Activated CD4-positive, alpha-beta memory T cell treated with anti-CD3 and anti-CD28 coated beads, Interleukin-2, amount 10 ng/mL, durations not matched to agents 7 days and 5 days (primary cell): Measurements from ENCODE around the gene FANCE. TPM values are rescaled to one million over a fixed set of nuclear protein-coding genes. Genes with fewer than 3 reads are reported as not detected.

Experiments
- CTCF ChIA-PET: fragments of 350-600 bp; sonication (Branson Sonifier 250); formaldehyde crosslinking; loops from one replicate; lab custom pipeline; 2021; ENCODE audit warnings: antibody characterized with exemption, inconsistent platforms; lab: Charles Lee
- POLR2A ChIA-PET: fragments of 350-600 bp; sonication (Branson Sonifier 250); formaldehyde crosslinking; loops from one replicate; lab custom pipeline; 2021; ENCODE audit warnings: antibody characterized with exemption; lab: Charles Lee
- DNase-seq: peaks from one replicate; pipeline ENCODE4 v3.0.0-alpha.2; 2020
- H3K27ac Mint-ChIP-seq: one replicate; pipeline ENCODE4 v1.8.0; 2021; ENCODE audit warnings: mild to moderate bottlenecking, mixed read lengths
- H3K27me3 Mint-ChIP-seq: one replicate; pipeline ENCODE4 v1.8.0; 2021; ENCODE audit warnings: mixed read lengths
- H3K36me3 Mint-ChIP-seq: one replicate; pipeline ENCODE4 v1.8.0; 2021; ENCODE audit warnings: low read depth, mixed read lengths
- H3K4me1 Mint-ChIP-seq: one replicate; pipeline ENCODE4 v1.8.0; 2021; ENCODE audit warnings: mixed read lengths
- H3K4me3 Mint-ChIP-seq: one replicate; pipeline ENCODE4 v1.8.0; 2021; ENCODE audit warnings: mild to moderate bottlenecking, mixed read lengths
- H3K9me3 Mint-ChIP-seq: one replicate; pipeline ENCODE4 v1.8.0; 2021; ENCODE audit warnings: mixed read lengths
- total RNA-seq, 2 experiments: library from RNA; stranded (reverse); gene quantifications; one replicate each; pipeline ENCODE4 v1.2.3, GENCODE V29; 2021

Gene FANCE
- total RNA-seq, 2 experiments from 2014 or later, result 10.3 to 10.4 TPM

DNA sequence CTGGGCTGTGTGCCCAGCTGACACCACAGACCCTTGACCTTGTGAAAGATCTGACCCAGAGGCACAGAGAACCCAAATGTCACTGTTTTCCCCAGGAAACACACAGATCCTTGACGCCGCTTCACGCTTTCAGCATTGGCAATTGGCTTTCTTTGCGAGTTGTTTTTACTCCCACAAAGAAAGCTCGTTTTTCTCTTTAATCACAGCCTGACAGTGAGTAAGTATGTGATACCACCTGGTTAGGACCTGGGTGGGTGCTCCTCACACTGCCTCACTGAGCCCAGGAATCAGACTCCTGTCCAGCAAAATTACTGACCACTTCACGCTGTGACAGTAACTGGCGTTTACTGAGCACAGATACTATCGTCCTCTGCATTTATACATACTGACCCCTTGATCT, 29.1 kb downstream of the FANCE start:
- Mint-ChIP-seq H3K27ac (no peak overlapping the region), H3K4me3 (no peak overlapping the region), H3K9me3 (no peaks in the 10 kb centered on the region), H3K27me3 (peaks cover 9% of the 10 kb centered on the region), H3K36me3 (no peaks in the 10 kb centered on the region), H3K4me1 (no peaks in the 10 kb centered on the region)
- no peak for DNase-seq
- POLR2A ChIA-PET, result interaction anchor here (1.2 to 2.9 kb wide), 2 partner anchors 10 to 12 kb away, joined by 4 to 18 read pairs; no protein-coding TSS in a partner anchor
- CTCF ChIA-PET, result interaction anchor here (0.6 to 1.6 kb wide), 3 partner anchors 10 to 143 kb away, joined by 3 to 4 read pairs (median 4); no protein-coding TSS in a partner anchor

DNA sequence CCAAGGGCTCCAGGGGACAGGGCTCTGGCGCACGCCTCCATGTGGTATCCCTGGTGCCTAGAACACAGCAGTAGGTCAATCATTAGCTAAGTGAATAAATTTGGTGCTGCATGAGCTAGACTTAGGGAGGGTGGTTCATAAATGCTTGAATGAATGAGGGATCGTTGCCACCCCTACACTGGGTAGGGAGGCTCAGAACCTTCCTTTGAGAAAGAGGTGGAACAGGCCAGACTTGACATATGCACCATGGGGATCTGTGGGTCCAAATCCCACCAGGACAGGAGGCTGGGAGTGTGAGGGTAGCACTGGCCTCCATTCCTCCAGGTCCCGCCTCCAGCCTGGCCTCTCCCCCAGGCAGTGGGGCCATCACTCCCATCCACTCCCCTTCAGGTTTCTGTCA, 30.9 kb downstream of the FANCE start:
- ChIA-PET CTCF (interaction anchor here (0.6 kb wide), 1 partner anchor 90 kb away, joined by 3 read pairs; no protein-coding TSS in a partner anchor), POLR2A (interaction anchor here (1.5 kb wide), 1 partner anchor 15 kb away, joined by 3 read pairs; no protein-coding TSS in a partner anchor)

DNA sequence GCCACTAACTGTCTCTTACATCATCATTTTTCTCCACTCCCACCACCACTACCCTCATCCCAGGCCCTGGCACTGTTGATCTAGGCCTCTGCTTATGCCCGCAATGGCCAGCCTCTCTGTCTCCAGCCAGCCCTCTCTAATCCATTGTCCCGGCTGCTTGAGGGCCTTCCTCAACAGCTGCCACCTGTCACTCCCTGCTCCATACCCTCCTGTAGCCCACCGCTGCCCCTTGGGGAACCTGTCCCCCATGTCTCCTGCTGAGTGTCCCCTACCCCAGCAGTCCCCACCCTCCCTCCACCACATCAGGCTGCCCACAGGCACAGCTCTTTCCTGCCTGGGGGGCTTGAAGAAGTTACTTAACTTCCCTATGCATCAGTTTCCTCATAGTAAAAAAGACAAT, 31.4 kb downstream of the FANCE start:
- POLR2A ChIA-PET, result interaction anchor here (1.5 to 1.7 kb wide), 2 partner anchors 9 to 16 kb away, joined by 3 to 7 read pairs; no protein-coding TSS in a partner anchor
- Mint-ChIP-seq H3K9me3 (no peaks in the 10 kb centered on the region), H3K27me3 (peaks cover 9% of the 10 kb centered on the region), H3K36me3 (no peaks in the 10 kb centered on the region), H3K4me1 (peaks cover 9% of the 10 kb centered on the region), H3K4me3 (no peak overlapping the region), H3K27ac (no peak overlapping the region)
- no peak for DNase-seq
- CTCF ChIA-PET, result no interaction called here

More for the DNA sequence above, 30.9 kb downstream of the FANCE start:
- peaks cover 6% of the 10 kb centered on the region for H3K4me1 Mint-ChIP-seq
- DNase-seq, result no peak
- no peak overlapping the region for H3K4me3 Mint-ChIP-seq
- H3K27ac Mint-ChIP-seq, result no peak overlapping the region
- peaks cover 9% of the 10 kb centered on the region for H3K27me3 Mint-ChIP-seq
- H3K36me3 Mint-ChIP-seq, result no peaks in the 10 kb centered on the region
- no peaks in the 10 kb centered on the region for H3K9me3 Mint-ChIP-seq

DNA sequence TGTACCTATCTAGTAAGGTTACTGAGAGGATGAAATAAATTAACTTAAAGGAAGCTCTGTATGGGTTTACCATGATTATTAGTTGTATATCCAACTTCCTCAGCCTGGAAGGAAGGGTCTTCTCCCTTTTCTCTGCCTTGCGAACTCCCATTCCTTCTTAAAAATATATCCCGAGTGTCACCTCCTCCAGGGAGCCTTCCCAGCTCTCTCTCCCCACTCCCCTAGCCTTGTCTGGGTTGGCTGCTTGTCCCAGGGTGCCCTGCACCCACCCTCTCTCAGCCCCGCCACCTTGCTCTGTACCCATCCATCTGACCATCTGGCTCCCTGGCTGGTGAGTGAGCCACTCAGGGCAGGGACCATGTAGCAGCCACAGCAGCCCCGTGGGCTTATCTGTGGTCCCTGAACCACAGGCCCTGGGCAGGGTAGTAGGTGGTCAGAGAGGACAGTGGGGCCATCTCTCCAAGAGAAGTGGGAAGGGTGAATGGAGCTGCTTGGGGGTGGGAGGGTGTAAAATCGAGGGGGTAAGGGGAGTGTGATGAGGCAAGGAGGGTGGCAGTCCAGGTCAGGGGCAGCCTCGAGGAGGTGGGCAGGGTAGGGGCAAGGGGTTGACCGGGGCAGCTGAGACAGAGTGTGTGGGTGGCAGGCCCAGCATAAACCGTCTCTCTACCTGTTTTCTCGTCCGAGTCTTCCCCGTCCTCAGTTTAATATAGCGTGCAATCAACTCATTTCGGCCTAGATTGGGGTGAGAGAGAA, 31.9 kb downstream of the FANCE start:
- Mint-ChIP-seq H3K4me1 (peaks cover 9% of the 10 kb centered on the region), H3K27ac (no peak overlapping the region), H3K36me3 (no peaks in the 10 kb centered on the region), H3K27me3 (peaks cover 9% of the 10 kb centered on the region), H3K4me3 (no peak overlapping the region), H3K9me3 (no peaks in the 10 kb centered on the region)
- no peak for DNase-seq
- POLR2A ChIA-PET, result interaction anchor here (1.2 to 1.7 kb wide), 2 partner anchors 9 to 14 kb away, joined by 3 to 7 read pairs; no protein-coding TSS in a partner anchor
- CTCF ChIA-PET, result no interaction called here

DNA sequence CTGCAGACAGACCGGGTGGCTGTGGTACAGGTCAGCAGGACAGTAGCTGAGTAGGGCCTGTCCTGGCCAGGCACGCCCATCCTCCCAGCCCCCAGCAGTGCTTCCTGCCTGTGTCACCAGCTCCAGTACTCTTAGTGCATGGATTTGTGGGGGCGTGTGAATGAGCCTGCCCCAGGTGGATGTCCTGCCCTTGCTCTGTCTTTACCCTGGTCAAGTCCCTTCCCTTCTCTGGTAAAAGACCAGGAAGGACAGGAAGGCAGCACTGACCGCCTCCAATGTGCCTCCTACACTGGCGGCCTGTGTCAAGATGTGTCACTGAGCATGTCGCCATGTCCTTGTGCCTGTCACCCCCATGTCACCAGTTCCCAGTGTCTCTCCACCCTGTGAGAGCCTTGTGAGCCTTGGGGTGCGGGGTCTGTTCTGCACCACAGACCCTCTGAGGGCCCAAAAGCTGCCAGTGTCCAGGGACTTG, 32.8 kb downstream of the FANCE start:
- H3K4me1 Mint-ChIP-seq, result peaks cover 9% of the 10 kb centered on the region

DNA sequence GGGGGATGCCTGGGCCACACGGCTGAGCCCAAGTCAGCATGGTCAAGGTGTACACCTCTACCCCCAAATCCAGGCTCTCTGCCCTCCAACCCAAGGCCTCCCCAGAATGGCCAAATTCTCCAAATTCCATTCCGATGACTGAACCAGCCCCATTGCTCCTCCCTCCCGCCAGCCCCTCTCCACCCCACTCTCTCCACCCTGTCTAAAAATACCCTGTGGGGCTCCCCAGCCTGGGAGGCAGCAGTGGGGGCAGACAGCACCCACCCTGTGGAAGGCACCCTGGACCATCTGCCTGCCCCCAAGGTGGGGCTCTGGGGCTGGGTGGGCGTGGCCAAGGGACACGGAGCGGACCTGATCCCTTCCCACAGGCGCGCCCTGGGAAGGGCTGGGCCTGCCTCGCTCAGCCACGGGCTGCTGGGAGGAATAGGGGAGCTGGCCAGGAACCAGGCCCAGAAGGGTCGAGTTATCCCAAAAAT, 33.3 kb downstream of the FANCE start:
- POLR2A ChIA-PET, result interaction anchor here (1.1 to 1.7 kb wide), 3 partner anchors 11 to 14 kb away, joined by 3 to 7 read pairs (median 3); no protein-coding TSS in a partner anchor
- no peak overlapping the region for H3K4me3 Mint-ChIP-seq
- no peak overlapping the region for H3K27ac Mint-ChIP-seq
- no peaks in the 10 kb centered on the region for H3K9me3 Mint-ChIP-seq
- peaks cover 9% of the 10 kb centered on the region for H3K4me1 Mint-ChIP-seq
- no peak for DNase-seq
- H3K27me3 Mint-ChIP-seq, result peaks cover 9% of the 10 kb centered on the region
- CTCF ChIA-PET, result no interaction called here
- no peaks in the 10 kb centered on the region for H3K36me3 Mint-ChIP-seq

More for the DNA sequence above, 32.8 kb downstream of the FANCE start:
- Mint-ChIP-seq H3K36me3 (no peaks in the 10 kb centered on the region), H3K9me3 (no peaks in the 10 kb centered on the region), H3K27me3 (peaks cover 9% of the 10 kb centered on the region), H3K4me3 (no peak overlapping the region), H3K27ac (no peak overlapping the region)
- ChIA-PET POLR2A (interaction anchor here (1.1 to 1.7 kb wide), 3 partner anchors 10 to 13 kb away, joined by 3 to 7 read pairs (median 3); no protein-coding TSS in a partner anchor), CTCF (no interaction called here)
- no peak for DNase-seq

DNA sequence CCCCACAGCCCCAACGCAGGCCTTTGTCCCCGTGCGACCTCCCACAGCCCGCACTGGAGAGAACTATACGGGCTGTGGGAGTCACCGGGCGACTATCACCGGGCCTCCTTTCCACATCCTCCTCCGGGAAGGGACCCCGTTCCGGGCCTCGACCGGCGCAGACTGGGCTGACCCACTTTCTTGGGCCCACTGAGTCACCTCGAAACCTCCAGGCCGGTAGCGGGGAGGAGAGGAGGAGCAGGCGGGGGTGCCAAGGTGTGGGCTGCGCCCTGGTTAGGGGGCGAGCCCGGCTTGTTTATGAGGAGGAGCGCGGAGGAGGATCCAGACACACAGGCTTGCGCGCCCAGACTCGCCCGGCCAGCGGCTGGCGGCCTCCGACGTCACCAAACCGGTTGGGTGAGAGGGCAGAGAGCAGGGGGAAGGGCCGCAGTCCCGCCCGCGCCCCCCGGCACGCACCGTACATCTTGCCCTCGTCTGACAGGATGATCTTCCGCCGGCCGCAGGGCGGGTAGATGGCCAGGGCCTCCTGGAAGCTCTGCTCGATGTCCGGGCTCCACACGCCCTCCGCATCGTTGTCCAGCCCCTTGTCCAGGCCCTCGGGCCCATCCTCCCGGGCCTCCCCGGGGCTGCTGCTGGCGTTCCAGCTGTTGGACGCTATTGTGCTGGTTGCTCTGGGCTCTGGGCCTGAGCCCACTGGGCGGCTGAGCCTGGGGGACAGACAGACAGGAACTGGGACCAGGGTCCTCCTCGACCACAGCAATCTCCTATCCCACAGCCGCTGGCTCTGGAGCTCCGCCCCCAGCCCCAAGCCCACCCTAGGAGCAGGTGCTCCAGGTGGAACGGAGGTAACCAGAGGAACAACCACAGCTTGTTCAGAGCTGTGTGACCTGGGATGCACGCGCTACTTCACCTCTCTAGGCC, 34.1 kb downstream of the FANCE start:
- ChIA-PET POLR2A (interaction anchor here (1.2 kb wide), 1 partner anchor 8 kb away, joined by 3 read pairs; no protein-coding TSS in a partner anchor), CTCF (interaction anchor here (0.5 to 0.9 kb wide), 2 partner anchors 19 to 51 kb away, joined by 3 to 4 read pairs; no protein-coding TSS in a partner anchor)
- H3K4me1 Mint-ChIP-seq, result peaks cover 9% of the 10 kb centered on the region
- no peaks in the 10 kb centered on the region for H3K36me3 Mint-ChIP-seq
- H3K9me3 Mint-ChIP-seq, result no peaks in the 10 kb centered on the region
- no peak overlapping the region for H3K27ac Mint-ChIP-seq
- no peak for DNase-seq
- no peak overlapping the region for H3K4me3 Mint-ChIP-seq
- H3K27me3 Mint-ChIP-seq, result peaks cover 3% of the 10 kb centered on the region

DNA sequence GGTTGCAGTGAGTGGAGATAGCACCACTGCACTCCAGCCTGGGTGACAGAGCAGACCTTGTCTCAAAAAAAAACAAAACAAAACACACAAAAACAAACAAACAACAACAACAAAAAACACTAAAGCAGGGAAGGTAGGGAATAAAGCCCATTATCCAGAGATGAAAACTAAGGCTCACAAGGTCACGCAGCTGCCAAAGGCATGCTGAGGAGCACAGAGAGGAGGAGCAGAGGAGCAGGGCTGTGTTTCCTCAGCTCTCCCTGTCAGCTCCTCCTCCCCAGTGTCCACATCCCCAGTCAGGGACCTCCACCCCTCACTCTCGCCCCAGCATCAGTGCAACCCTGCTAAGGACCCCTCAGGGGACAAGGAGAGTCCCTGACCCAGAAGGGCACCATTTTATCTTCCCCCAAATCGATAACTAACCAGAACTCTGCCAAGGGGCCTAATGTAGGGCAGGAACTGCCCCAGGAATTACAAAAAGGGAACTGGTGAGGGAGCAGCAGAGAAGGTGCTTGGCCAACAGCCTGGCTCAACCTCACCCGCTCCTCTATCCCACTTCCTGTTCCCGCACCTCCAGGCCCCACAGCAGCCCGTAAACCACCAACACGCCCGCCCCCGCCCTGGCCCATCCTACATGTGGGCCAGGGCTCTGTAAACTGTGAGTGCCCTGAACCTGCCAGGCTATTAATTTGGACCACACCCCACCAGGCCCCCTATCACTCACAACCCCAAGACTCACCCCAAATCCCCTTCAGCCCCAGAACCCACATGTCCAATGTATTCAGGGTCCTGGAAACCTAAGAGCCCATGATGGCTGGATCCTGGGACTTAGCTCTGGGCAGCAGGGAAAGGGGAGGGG, 35.7 kb downstream of the FANCE start:
- Mint-ChIP-seq H3K27me3 (no peaks in the 10 kb centered on the region), H3K9me3 (no peaks in the 10 kb centered on the region), H3K27ac (no peak overlapping the region), H3K36me3 (no peaks in the 10 kb centered on the region), H3K4me3 (no peak overlapping the region), H3K4me1 (peaks cover 9% of the 10 kb centered on the region)
- CTCF ChIA-PET, result interaction anchor here (0.9 kb wide), 1 partner anchor 20 kb away, joined by 4 read pairs; no protein-coding TSS in a partner anchor
- POLR2A ChIA-PET, result interaction anchor here (1.2 to 1.4 kb wide), 2 partner anchors 10 to 13 kb away, joined by 3 read pairs; no protein-coding TSS in a partner anchor
- no peak for DNase-seq

DNA sequence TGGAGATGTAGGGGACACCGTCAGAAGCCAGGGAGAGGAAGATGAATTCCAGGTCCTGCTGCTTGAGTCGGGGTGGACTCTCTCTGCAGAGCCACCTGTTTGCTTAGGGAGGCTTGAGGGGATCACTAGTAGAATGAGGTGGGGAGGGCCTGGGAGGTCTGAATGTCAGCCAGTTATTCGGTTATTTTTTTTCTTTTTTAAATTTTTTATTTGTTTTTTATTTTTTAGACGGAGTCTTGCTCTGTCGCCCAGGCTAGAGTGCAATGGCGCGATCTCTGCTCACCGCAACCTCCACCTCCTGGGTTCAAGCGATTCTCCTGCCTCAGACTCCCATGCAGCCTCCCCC, 36.4 kb downstream of the FANCE start:
- DNase-seq, result no peak
- H3K27me3 Mint-ChIP-seq, result no peaks in the 10 kb centered on the region
- H3K4me1 Mint-ChIP-seq, result peaks cover 9% of the 10 kb centered on the region
- ChIA-PET POLR2A (interaction anchor here (1.4 kb wide), 1 partner anchor 13 kb away, joined by 3 read pairs; no protein-coding TSS in a partner anchor), CTCF (no interaction called here)
- H3K36me3 Mint-ChIP-seq, result no peaks in the 10 kb centered on the region
- H3K27ac Mint-ChIP-seq, result no peak overlapping the region
- H3K4me3 Mint-ChIP-seq, result no peak overlapping the region
- H3K9me3 Mint-ChIP-seq, result no peaks in the 10 kb centered on the region

DNA sequence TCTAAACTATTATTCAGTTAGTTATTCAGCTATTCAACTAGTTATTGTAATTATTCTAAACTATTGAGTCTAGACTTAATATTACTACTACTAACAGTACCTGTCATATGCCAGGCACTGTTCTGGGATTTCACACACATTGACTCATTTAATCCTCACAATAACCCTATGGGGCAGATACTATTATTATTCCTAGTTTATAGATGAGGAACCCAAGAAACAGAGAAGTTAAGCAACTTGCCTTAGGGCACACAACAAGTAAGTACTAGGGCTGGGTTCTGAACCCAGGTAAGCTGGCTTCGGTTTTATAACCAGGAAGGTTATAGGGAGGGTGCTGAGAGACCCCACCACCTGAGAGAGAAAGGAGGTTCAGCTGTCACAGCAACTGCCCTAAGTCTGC, 36.9 kb downstream of the FANCE start:
- H3K36me3 Mint-ChIP-seq, result no peaks in the 10 kb centered on the region
- no peak overlapping the region for H3K27ac Mint-ChIP-seq
- peaks cover 12% of the 10 kb centered on the region for H3K4me1 Mint-ChIP-seq
- H3K4me3 Mint-ChIP-seq, result no peak overlapping the region
- no peaks in the 10 kb centered on the region for H3K27me3 Mint-ChIP-seq
- ChIA-PET CTCF (interaction anchor here (1.1 kb wide), 1 partner anchor 248 kb away, joined by 3 read pairs; the partner anchor contains the start of gene ARMC12), POLR2A (interaction anchor here (1.4 kb wide), 1 partner anchor 14 kb away, joined by 3 read pairs; no protein-coding TSS in a partner anchor)
- no peaks in the 10 kb centered on the region for H3K9me3 Mint-ChIP-seq
- no peak for DNase-seq

DNA sequence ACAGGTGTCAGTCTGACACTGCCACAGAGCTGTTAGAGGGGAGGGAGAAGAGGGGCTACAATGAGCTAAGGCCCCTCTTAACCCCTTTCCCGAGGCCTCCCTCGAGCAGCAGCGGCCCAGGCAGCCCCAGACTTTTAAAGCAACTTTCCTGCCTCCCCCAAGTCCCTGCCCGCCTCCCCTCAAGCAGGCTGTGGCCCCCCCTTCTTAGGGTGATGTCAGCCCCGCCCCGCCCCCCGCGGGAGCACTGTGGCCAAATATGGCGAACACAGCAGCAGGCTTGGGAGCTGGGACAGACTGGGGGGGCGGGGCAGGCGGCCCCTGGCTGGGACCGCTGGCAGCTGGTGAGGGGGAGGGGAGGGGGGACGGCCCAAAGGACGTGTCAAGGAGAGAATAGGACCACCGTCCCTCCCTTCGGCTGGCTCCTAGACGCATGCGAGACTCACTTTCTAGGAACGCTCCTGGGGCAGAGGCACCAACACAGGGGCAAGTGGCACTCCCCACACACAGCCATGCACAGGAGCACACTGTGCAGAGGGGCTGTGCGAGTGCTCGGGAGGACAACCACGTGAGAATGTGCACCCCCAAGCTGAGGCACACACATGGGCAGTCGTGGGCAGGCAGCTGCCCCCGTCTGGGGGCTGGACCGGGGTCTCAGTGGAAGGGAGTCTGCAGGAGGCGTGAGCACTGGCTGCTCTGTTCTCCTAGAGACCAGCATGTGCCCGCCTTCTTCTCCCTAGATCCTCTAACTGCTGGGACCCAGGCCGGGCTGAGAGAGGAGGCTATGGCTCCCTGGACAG, 38.1 kb downstream of the FANCE start:
- no peak overlapping the region for H3K27ac Mint-ChIP-seq
- H3K36me3 Mint-ChIP-seq, result no peaks in the 10 kb centered on the region
- POLR2A ChIA-PET, result no interaction called here
- H3K4me1 Mint-ChIP-seq, result peaks cover 15% of the 10 kb centered on the region
- CTCF ChIA-PET, result interaction anchor here (1.1 kb wide), 1 partner anchor 246 kb away, joined by 3 read pairs; the partner anchor contains the start of gene ARMC12
- peaks cover 4% of the 10 kb centered on the region for H3K27me3 Mint-ChIP-seq
- H3K9me3 Mint-ChIP-seq, result no peaks in the 10 kb centered on the region
- DNase-seq, result no peak
- H3K4me3 Mint-ChIP-seq, result no peak overlapping the region
